GM21367 (cell line): Measurements from ENCODE around the gene ITGA3.

Experiments used
- ATAC-seq: cut with Tn5 transposase; IDR thresholded peaks from one replicate; pipeline ENCODE4 v1.9.1; 2021; ENCODE audit not compliant: unreplicated experiment

The ITGA3 gene

DNA sequence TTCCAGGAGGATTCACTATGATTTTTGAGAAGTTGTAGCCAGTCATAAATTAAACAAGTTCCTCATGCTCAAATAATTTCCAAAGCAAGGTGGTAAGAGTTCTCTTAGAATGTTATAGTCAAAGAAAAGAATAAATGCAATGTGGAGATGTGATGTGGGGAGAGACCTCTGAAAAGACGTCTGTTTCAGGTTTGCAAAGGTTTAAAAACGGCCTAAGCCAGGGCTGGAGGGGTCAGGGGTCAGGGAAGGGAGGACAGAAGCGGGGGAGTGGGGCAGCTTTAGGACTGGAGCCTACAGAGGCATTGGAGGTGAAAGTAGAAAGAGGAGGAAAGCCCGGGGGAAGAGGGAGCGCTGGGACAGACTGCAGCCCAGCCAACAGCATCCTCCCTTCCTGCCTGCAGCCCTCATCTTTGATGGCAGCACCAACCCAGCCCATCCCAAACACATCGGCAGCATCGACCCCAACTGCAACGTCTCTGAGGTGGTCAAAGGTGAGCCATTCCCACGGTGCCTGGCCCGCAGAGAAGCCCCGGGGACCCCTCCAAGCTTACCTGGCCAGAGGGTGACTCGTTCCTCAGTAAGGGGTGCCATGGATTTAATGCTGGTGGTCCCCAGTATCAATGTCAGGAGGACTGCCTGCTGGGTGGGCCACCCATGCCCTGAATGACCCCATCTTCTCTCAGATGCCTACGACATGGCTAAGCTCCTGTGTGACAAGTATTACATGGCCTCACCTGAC lies 50.7 kb downstream of the ITGA3 start:
- ATAC-seq = no peak

DNA sequence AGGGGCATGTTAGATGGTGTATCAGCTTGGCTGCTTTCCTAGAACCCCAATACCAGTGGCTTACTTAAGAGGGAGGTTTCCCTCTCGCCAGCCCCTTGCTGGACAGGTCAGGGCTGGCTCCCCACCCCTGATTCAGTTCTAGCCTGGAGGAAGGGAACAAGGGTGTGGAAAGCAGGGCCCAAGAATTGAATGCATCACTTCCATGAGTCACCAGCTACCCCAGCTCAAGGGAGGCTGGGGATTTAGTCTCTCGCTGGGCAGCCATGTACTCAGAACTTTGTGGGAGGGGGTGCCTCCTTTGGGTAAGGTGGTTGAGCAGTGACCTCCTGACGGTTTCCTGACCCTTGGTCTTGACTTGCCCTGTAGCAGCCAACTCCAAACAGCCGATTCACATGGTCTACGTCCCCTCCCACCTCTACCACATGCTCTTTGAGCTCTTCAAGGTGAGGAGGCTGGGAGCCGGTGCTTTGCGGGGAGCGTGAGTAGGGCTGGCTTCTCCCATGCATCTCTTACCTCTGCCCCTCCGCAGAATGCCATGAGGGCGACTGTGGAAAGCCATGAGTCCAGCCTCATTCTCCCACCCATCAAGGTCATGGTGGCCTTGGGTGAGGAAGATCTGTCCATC lies 52.0 kb downstream of the ITGA3 start:
- ATAC-seq = no peak

DNA sequence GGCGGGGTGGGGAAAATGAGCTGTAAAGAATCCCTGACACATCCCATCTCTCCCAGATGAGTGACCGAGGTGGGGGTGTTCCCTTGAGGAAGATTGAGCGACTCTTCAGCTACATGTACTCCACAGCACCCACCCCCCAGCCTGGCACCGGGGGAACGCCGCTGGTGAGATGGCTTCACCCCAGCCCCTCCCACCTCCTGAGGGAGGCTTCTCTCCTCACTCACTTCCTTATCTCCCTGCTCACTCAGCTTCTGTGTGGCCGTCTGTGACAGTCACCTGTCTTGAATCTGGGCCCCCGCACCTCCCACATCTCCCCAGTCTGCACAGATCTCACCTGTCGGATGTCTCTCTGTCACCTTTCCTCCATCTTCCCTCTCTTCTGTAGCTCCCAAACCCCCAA lies 52.6 kb downstream of the ITGA3 start:
- no peak for ATAC-seq

DNA sequence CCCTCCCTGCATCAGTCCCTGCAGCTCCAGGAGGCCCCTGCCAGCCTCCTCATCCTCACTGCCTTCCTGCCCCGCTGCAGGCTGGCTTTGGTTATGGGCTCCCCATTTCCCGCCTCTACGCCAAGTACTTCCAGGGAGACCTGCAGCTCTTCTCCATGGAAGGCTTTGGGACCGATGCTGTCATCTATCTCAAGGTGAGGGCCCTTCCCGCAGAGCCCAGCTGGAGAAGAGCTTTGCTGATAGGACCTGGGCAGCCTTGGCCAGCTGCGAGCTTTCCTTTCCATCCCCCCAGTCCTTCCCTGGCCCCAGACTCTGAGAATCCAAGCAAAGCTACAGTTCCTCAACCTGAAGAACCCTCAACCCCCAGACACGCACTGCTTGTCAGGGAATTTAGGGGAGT lies 53.3 kb downstream of the ITGA3 start:
- ATAC-seq = no peak

DNA sequence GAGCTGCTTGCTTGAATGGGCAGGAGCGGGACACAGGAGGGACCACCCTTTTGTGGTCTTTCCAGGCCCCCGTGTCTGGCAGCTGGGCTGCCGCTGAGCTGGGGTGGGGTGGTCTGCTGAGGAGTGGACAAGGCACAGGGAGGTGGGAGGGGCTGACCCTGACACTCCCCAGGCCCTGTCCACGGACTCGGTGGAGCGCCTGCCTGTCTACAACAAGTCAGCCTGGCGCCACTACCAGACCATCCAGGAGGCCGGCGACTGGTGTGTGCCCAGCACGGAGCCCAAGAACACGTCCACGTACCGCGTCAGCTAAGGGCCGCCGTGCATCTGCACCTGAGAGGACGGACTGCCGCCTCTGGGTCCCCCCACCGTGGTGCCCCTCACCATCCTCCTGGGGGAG lies 53.9 kb downstream of the ITGA3 start:
- no peak for ATAC-seq

DNA sequence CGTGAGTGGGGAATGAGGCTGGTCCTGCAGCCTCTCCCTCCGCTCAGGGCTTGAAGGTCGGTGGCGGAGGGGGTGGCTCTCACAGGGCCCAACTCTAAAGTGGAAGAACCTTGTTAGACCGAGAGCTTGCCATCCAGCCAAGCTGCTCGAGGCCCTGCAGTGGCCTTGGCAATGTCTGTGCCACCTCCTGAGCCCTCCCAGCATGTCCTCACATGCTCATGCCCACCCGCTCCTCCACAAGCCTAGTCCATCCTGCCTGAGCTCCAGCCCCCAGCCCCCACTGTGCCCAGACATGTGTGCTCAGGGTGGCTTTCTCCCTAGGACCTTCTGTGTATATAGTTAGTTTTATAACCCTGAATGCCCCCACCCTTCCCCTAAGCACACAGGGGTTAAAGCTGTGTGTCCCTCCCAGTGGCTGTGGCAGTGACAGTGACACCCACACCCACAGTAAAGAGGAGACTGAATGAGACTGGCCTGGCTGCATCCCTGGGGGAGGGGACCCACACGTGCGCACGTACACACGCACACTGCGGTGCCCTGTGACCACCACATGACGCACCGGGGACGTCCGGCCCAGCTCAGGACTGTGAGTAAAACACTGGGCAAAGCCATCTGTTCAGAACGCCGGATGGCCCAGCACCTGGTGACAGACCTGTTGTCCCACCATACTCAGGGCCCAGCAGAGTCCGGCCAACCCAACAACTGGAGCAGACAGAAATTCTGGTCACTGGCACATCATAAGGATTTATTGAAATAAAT lies 54.9 kb downstream of the ITGA3 start:
- ATAC-seq = no peak

DNA sequence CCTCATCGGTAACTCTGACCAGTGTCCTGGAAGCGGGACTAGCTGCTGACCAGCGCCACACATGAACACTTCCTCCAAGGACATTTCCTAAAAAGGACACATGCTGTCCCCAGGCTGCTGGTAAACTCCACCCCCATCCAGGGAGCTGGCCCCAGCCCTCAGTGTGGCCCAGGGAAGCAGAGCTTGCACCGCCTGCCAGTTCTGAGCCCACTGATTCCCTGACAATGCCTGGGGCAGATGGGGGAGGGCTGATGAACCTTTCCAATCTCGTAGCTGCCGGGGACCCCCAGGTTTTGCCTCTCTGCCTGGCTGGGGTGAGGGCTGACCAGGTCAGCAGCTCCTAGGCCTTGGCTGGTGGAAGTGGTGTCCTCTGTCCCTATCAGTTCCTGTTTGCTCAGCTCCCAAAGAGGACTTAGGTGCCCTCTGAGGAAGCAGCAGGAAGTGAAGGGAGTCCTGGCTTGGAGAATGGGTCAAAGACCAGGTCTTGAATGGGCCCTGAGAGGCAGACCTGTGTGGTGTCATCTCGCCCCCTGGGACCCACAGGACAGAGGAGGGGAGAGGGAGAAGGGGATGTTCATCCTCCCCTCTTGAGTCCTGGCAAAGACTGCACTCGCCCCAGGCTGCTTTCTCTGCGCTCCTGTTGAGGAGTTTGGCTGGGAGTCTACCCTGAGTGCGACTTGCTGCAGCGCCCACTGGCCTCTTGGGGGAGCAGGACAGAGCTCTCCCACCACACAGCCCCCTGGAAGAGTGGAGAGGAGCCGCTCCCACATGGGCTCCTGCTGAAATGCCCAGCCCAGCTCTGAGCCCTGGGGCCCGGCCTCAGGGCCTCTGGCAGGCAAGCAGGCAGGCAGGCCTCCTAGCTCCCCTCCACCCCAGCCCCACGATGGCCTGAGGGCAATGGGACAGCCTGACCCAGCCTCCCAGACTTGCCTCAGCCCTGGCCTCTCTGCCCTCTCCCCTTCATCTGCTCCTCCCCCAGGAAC lies 56.1 kb downstream of the ITGA3 start:
- ATAC-seq = no peak

DNA sequence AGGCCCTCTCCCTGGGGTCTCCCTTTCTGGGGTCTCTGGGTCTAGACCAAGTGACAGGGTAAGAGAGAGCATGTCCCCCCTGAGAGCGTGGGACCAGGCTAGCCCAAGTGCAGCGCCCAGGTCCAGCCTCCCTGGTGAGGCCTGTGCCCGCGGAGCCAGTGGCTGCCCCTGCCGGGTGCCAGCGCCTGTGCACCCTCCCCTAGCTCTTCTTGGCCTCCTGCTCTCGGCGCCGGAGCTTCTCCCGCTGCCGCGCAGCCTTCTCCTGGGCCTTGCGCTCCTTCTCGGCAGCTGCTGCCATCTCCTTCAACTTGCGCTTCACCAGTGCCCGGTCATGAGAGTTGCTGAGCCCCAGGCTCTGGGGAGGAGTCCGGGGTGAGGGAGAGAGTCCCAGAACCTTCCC lies 56.8 kb downstream of the ITGA3 start:
- ATAC-seq = no peak

DNA sequence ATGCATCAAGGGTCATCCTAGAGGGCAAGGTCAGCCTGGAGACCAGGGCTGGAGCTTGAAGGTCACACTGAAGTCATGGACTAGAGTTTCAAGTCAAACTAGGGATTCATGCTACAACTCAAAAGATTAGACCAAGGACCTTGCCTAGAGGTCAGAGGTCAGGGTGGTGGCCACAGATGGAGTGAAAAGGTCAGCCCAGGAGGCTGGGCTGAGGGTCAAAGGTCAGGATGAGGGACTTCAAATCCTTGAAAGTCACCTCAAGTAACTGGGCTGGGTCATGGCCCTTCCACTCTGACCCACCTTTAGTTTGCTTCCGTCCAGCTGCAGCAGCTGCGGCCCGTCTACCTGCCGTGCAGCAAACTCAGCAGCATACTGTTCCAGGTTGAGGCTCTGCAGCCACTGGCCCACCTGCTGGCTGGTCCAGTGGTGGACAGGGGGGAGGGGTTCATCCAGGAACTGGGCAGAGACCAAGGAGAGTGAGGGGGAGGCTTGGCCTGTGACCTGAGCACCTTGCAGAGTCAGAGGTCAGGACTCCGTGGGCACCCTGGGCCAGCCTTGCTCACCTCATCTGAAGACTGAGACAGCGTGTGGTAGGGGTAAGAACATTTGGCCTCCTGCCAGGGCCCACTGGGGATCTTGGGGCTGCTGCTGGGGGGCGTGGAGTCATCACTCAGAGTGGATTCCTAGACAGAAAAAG lies 57.9 kb downstream of the ITGA3 start:
- no peak for ATAC-seq

DNA sequence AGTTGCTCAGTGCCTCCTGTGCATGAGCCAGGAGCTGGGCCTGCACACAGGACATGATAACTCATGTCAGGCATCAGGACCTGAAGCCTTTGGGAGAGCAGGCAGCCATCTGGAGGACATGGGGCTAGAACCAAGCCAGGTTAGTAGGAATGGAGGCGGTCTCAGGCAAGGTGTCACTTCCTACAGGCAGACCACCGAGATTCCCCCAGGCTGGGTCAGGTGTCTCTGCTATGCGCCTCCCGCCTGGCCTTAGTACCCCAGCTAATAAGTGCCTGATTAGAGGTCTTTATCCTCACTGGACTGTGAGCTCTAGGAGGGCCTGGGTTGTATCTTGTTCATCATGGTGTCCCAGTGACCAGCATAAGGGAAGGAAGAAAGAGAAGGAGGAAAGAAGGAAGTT lies 58.5 kb downstream of the ITGA3 start:
- ATAC-seq = no peak

DNA sequence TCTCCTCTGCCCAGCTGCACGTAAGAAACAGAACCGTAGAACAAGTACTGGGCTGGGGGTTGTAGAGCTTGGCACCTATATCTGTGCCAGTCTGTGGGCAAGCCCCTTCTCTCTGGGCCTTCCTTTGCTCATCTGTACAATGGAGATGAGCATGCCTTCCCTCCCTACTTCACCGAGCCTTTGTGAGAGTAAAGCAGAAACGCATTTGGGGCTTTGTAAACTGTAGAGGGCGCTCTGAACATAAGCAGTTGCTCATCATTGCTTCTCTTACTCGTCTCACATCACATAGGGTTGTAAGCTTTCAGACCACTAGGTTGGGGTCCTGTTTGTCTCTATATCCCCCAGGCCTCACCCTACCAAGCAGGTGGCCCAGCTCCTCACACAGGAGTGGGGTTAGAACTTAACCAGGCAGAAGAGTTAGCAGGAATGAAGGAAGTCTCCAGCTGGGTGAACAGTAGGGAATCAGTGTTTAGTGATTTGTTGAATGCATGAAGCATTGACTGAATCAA lies 59.0 kb downstream of the ITGA3 start:
- no peak for ATAC-seq

DNA sequence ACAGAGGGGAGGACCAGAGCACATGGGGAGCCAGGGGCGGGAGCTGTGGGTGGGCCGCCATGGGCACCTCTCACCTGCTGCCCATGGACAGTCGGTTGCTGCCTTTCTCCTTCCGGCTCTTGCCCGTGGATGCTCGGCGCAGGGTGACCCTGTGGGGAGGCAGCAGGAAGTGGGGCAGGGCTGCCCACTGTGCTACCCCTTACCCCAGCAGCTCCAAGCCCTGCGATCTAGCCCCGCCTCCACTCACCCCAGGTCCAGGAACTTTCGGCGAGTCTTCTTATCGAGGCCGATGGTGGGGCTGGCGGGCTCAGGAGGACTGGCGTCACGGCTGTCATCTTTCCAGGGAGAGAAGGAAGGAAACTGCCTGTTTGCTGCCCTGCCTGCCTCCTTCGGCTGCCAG lies 59.8 kb downstream of the ITGA3 start:
- no peak for ATAC-seq

DNA sequence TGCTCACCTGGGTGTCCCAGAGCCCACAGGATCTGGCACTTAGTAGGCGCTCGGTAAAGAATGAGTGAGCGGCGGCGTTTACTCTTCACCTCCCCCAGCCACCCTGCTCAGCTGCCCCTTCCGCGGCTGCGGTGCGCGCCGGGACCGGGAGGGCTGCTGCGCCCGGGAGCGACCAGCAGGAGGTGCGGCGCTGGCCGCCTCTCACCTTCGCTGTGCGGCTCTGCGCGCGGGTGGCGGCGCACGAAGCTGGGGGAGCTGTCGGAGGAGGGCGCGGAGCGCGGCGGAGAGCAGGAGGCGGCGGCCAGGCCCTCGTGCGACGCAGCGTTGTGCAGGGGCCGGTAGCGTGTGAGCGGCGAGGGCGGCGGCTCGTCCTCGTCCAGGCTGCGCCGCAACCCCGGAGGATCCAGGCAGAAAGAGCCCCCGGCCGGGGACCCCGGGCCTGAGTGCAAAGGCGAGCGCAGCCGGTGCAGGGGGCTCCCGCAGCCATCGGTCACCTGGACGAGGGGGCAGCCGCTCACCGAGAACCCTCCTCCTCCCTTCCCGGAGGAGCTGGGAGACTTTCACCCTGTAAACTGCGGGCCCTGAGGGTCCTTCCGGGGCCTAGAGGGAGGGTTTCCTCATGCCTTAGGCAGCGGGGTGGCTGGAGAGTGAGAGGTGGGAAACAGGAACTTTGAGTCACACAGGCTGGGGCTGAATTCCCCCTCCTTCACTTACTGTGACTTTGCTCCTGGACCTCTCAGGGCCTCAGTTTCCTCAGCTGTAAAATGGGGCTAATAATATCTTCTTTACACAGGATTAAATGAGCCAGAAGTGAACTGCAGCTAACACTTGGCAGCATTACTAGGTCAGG lies 61.5 kb downstream of the ITGA3 start:
- no peak for ATAC-seq

DNA sequence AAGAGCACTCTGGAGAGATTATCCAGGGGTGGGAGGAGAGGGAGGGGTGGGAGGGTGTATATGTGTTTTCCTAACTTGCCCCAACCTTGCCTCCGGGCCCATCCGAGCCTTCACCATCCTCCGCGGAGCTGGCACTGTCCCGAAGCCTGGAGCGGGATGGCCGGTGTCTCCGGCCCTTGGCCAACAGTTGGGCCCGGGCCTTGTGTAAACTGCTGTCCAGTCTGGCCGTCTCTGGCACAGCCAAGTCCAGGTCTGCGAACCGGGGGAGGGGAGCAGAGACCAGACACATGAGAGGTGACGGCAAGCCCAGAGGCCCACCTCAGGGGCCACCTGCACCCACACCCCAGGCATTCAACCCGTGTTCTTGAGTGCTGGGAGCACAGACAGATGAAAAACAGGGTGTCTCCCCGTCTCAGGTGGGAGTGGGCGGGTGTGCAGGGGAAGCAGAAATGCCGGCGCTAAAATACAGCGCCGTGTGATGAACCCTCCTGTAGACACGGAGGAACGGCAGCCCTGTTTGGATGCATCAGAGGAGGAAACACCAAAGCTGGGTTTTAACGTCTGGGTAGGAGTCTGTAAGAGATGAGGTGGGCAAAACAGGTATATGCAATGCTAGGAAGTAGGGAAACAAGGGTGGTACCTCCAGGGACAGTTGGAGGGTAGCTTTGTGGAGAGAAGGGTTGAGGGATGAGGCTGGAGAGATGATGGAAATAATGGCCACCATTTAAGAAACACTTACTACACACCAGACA lies 62.3 kb downstream of the ITGA3 start:
- no peak for ATAC-seq

DNA sequence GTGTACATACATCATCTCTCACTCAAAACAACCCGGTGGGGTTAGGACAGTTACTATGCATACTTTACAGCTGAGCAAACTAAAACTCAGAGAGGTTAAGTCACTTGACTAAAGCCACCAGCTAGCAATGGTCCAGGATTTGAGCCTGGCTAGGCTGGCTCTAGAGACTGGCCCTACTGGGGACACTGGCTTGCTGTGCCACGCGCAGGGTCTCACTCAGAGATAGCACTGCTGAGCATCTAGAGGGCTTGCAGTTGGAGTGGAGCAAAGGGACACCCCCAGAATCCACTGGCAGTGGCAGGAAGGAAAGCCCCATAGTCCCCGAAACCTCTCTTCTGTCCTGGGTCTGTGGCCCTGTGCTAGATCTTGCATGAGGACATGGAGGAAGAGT lies 62.9 kb downstream of the ITGA3 start:
- no peak for ATAC-seq

DNA sequence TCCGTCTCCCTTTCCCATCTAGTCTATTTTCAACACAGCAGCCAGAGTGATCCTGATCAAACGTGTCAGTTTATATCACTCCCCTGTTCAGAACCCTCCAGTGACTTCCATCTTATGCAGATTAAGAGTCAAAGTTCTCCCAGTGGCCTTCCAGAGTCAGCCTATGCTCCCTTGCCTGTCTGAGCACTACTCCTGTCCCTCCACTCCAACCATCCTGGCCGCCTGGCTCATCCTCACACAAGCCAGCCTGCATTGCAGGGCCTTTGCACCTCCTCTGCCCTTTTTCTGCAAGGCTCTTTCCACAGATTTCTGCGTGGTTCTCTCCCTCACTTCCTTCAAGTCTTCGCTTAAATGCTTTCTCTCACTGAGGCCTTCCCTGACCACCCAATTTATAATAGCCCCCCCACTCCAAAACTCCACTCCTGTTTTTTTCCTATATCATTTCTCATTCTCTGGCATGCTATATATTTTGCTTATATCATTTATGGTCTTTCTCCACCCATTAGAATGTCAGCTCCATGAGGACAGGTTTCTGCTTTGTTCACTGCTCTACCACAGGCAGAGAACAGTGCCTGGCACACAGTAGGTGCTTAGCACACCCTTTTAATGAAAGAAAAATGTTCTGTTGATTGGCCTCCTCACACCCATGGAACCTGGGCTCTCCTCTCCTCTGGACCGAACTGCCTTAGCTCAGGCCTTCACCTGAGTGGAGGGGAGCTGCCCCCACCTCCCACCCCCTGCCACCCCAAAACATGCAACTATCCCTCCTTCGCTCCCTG lies 64.8 kb downstream of the ITGA3 start:
- ATAC-seq = no peak

DNA sequence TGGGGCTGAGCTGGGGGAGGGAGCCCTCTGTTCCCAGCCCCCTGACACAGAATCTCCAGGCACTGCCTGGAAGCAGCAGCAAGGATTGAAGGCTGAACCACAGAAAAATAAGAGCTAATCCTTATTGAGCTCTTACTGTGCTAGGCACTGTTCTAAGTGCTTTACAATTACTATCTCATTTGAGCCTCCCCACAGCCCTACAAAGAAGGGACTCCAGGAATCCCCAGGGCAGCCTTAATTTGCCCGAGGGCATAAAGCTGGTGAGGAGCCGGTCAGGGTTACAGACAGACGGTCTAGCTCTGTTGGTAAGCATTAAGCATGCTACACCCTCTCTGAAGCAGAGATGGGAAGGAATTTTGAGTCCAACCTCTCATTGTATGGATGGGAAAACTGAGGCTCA lies 67.0 kb downstream of the ITGA3 start:
- ATAC-seq = no peak
